Dedifferentiated amniotic fluid mesenchymal stem cell (primary cell): ENCODE measurements around the gene NUP210L.
"Not testable (repeated sequence)": the region's sequence is repeated elsewhere in the genome, so short reads cannot be mapped to it uniquely, and the experiment has no call there.

Experiments used
- DNase-seq: peaks from one replicate; pipeline ENCODE4 v3.0.0-alpha.2; 2016; ENCODE audit errors: extremely low spot score

Gene NUP210L

GRCh38 chr1:153991806-153992205 is 163.1 kb downstream of the NUP210L start:
- no peak for DNase-seq

GRCh38 chr1:153991151-153991630 is 163.7 kb downstream of the NUP210L start:
- DNase-seq: no peak

- peak; percentile 99 for DNase-seq
Measured at GRCh38 chr1:153990468-153991150, 164.3 kb downstream of the NUP210L start, which contains the start of gene RPS27. RPS27 (plus strand) TSS chr1:153990762; CDS start chr1:153990797, 35 bp downstream.

- no peak for DNase-seq
Measured at GRCh38 chr1:153987621-153988020, 167.3 kb downstream of the NUP210L start.

GRCh38 chr1:153985941-153986761 is 168.7 kb downstream of the NUP210L start, which contains the start of gene RAB13:
RAB13 (minus strand) TSS chr1:153986339; CDS start chr1:153986236, 103 bp downstream.
- DNase-seq: peak; percentile 81

GRCh38 chr1:153985341-153985912 is 169.4 kb downstream of the NUP210L start:
- no peak for DNase-seq

- DNase-seq: no peak
Measured at GRCh38 chr1:153984123-153984894, 170.6 kb downstream of the NUP210L start.

- DNase-seq: not testable (repeated sequence)
Measured at GRCh38 chr1:153981735-153982134, 173.1 kb downstream of the NUP210L start.

GRCh38 chr1:153979091-153979490 is 175.8 kb downstream of the NUP210L start:
- not testable (repeated sequence) for DNase-seq

- DNase-seq: no peak
Measured at GRCh38 chr1:153978274-153978909, 176.5 kb downstream of the NUP210L start.

GRCh38 chr1:153977250-153978240 is 177.3 kb downstream of the NUP210L start, which contains the start of gene JTB:
JTB (minus strand) TSS chr1:153977674; CDS start chr1:153977252, 422 bp downstream.
- peak; percentile 86 for DNase-seq

GRCh38 chr1:153976819-153977249 is 178.0 kb downstream of the NUP210L start:
- no peak for DNase-seq

- no peak for DNase-seq
Measured at GRCh38 chr1:153973525-153973924, 181.3 kb downstream of the NUP210L start.

- no peak for DNase-seq
Measured at GRCh38 chr1:153973071-153973470, 181.8 kb downstream of the NUP210L start.

GRCh38 chr1:153970346-153970745 is 184.5 kb downstream of the NUP210L start:
- no peak for DNase-seq

- DNase-seq: no peak
Measured at GRCh38 chr1:153968972-153969371, 185.9 kb downstream of the NUP210L start.

- DNase-seq: no peak
Measured at GRCh38 chr1:153968408-153968807, 186.5 kb downstream of the NUP210L start.

- DNase-seq: no peak
Measured at GRCh38 chr1:153968000-153968363, 186.9 kb downstream of the NUP210L start.

- peak; percentile 98 for DNase-seq
Measured at GRCh38 chr1:153967107-153967999, 187.5 kb downstream of the NUP210L start, which contains the start of gene CREB3L4. CREB3L4 (plus strand) TSS chr1:153967902; CDS start chr1:153968526, 624 bp downstream.
